GM23338 (cell line): ENCODE data around the gene RAI14. TPM values are rescaled to one million over a fixed set of nuclear protein-coding genes. Genes with fewer than 3 reads are reported as not detected.

ENCODE experiments used
- ATAC-seq: fragments of 200-7000 bp; cut with Tn5 transposase; 3 replicates; pipeline ENCODE4 v1.9.1; 2020
- DNase-seq: peaks from one replicate; pipeline ENCODE4 v3.0.0-alpha.2; 2015; ENCODE audit warnings: low spot score
- H2AFZ ChIP-seq: fragments of 200-600 bp; sonication (generic); 2 replicates; pipeline ENCODE4 v1.8.0; 2016; ENCODE audit warnings: antibody characterized with exemption, mild to moderate bottlenecking, moderate library complexity
- H3F3A ChIP-seq: fragments of 200-600 bp; sonication (generic); replicated peaks from 2 replicates; pipeline ENCODE4 v1.8.0; 2017; ENCODE audit warnings: antibody characterized with exemption, mixed run types, low read depth
- H3K27ac ChIP-seq: fragments of 200-600 bp; sonication (generic); 2 replicates; pipeline ENCODE4 v1.6.1; 2016; ENCODE audit warnings: low read depth
- H3K27me3 ChIP-seq: fragments of 200-600 bp; sonication (generic); 2 replicates; pipeline ENCODE4 v1.8.0; 2016; ENCODE audit warnings: mild to moderate bottlenecking, mixed run types, moderate library complexity; ENCODE audit not compliant: insufficient read depth
- H3K36me3 ChIP-seq: fragments of 200-600 bp; sonication (generic); 2 replicates; pipeline ENCODE4 v1.8.0; 2016; ENCODE audit warnings: mild to moderate bottlenecking; ENCODE audit not compliant: insufficient read depth
- H3K4me1 ChIP-seq: fragments of 200-600 bp; sonication (generic); 2 replicates; pipeline ENCODE4 v1.8.0; 2016; ENCODE audit warnings: mild to moderate bottlenecking, moderate library complexity; ENCODE audit not compliant: insufficient read depth
- H3K4me2 ChIP-seq: fragments of 200-600 bp; sonication (generic); 2 replicates; pipeline ENCODE4 v1.7.1; 2017; ENCODE audit warnings: mixed run types
- H3K4me3 ChIP-seq: fragments of 200-600 bp; sonication (generic); 2 replicates; pipeline ENCODE4 v1.6.1; 2016; ENCODE audit warnings: mixed run types
- H3K79me2 ChIP-seq: fragments of 200-600 bp; sonication (generic); replicated peaks from 2 replicates; pipeline ENCODE4 v1.8.0; 2017; ENCODE audit warnings: mild to moderate bottlenecking; ENCODE audit not compliant: insufficient read depth
- H3K9me2 ChIP-seq: fragments of 200-600 bp; sonication (generic); 2 replicates; pipeline ENCODE4 v1.8.0; 2017; ENCODE audit not compliant: insufficient read depth
- H4K20me1 ChIP-seq: fragments of 200-600 bp; sonication (generic); replicated peaks from 2 replicates; pipeline ENCODE4 v1.8.0; 2017; ENCODE audit warnings: mild to moderate bottlenecking; ENCODE audit not compliant: insufficient read depth
- H3K27ac Mint-ChIP-seq: 2 replicates; pipeline ENCODE4 v1.8.0; 2020; ENCODE audit warnings: inconsistent platforms, mild to moderate bottlenecking, moderate library complexity, mixed read lengths
- H3K27me3 Mint-ChIP-seq: 3 replicates; pipeline ENCODE4 v1.8.0; 2022; ENCODE audit warnings: low read depth, mild to moderate bottlenecking, moderate library complexity, mixed read lengths, inconsistent platforms; ENCODE audit not compliant: insufficient read depth, poor library complexity
- H3K36me3 Mint-ChIP-seq: 3 replicates; pipeline ENCODE4 v1.8.0; 2021; ENCODE audit warnings: low read depth, mild to moderate bottlenecking, inconsistent platforms, moderate library complexity, mixed read lengths
- H3K4me1 Mint-ChIP-seq: 3 replicates; pipeline ENCODE4 v1.8.0; 2020; ENCODE audit warnings: mild to moderate bottlenecking, inconsistent platforms, mixed read lengths
- H3K4me3 Mint-ChIP-seq: 3 replicates; pipeline ENCODE4 v1.8.0; 2021; ENCODE audit warnings: moderate library complexity, mild to moderate bottlenecking, inconsistent platforms, mixed read lengths
- H3K9me3 Mint-ChIP-seq: 3 replicates; pipeline ENCODE4 v1.8.0; 2020; ENCODE audit warnings: moderate library complexity, mild to moderate bottlenecking, inconsistent platforms, mixed read lengths
- CREB1 ChIP-seq: fragments of 250-450 bp; sonication (Bioruptor Pico); IDR thresholded peaks from 2 replicates; pipeline ENCODE4 v1.5.0; 2020; ENCODE audit warnings: low read depth, mild to moderate bottlenecking, moderate library complexity
- ETS1 ChIP-seq: IDR thresholded peaks from 2 replicates; pipeline ENCODE4 v1.6.1; 2016; ENCODE audit warnings: antibody characterized with exemption
- EZH2 ChIP-seq: fragments of 200-600 bp; sonication (generic); IDR thresholded peaks from one replicate; pipeline ENCODE4 v1.8.0; 2017; ENCODE audit warnings: antibody characterized with exemption, mild to moderate bottlenecking, low read depth; ENCODE audit not compliant: unreplicated experiment
- EZH2phosphoT487 ChIP-seq: fragments of 200-600 bp; sonication (generic); IDR thresholded peaks from one replicate; pipeline ENCODE4 v1.8.1; 2018; ENCODE audit warnings: antibody characterized with exemption; ENCODE audit not compliant: unreplicated experiment
- JUNB ChIP-seq: IDR thresholded peaks from one replicate; pipeline ENCODE4 v1.6.1; 2016; ENCODE audit warnings: antibody characterized with exemption; ENCODE audit not compliant: unreplicated experiment
- POLR2AphosphoS5 ChIP-seq: IDR thresholded peaks from 2 replicates; pipeline ENCODE4 v1.6.1; 2016; ENCODE audit warnings: antibody characterized with exemption, low read depth
- REST ChIP-seq: IDR thresholded peaks from one replicate; pipeline ENCODE4 v1.6.1; 2018; ENCODE audit warnings: antibody characterized with exemption; ENCODE audit not compliant: unreplicated experiment
- STAT1 ChIP-seq: IDR thresholded peaks from one replicate; pipeline ENCODE4 v1.6.1; 2016; ENCODE audit warnings: antibody characterized with exemption; ENCODE audit not compliant: unreplicated experiment
- ZNF114 ChIP-seq: fragments of 250-450 bp; sonication (Bioruptor Pico); IDR thresholded peaks from 2 replicates; pipeline ENCODE4 v1.5.0; 2020; ENCODE audit warnings: mild to moderate bottlenecking, moderate library complexity
- ZNF331 ChIP-seq: fragments of 250-450 bp; sonication (Bioruptor Pico); IDR thresholded peaks from 2 replicates; pipeline ENCODE4 v1.5.0; 2020; ENCODE audit warnings: low read depth, mild to moderate bottlenecking, moderate library complexity
- ZNF462 ChIP-seq: fragments of 250-450 bp; sonication (Bioruptor Pico); IDR thresholded peaks from 2 replicates; pipeline ENCODE4 v1.5.0; 2020; ENCODE audit warnings: mild to moderate bottlenecking, moderate library complexity
- polyA plus RNA-seq: library from polyadenylated mRNA; unstranded; fragments of >200 nt; fragmentation: Nextera tagmentation; extraction: Ambion mirVana; gene quantifications from 2 replicates; pipeline ENCODE4 v1.2.1, GENCODE V29; 2016
- total RNA-seq: library from RNA; depleted of rRNA; stranded (reverse); fragments of >200 nt; shearing (Covaris generic); gene quantifications from 2 replicates; pipeline ENCODE4 v1.2.3, GENCODE V29; 2014

Gene RAI14
- total and polyA plus RNA-seq, 2 experiments from 2014 or later, result 58.8 to 95.8 TPM

- H3K27me3 Mint-ChIP-seq, result peaks cover 2% of the 10 kb centered on the region
- Histone ChIP-seq H3K4me1 (peaks cover 58% of the 10 kb centered on the region), H4K20me1 (peaks cover 9% of the 10 kb centered on the region; the same call in 1 of the 2 replicates), H3K36me3 (peaks cover 8% of the 10 kb centered on the region; the same call in 1 of the 2 replicates), H3K79me2 (peaks cover 92% of the 10 kb centered on the region), H3K27ac (peak overlapping the region; percentile 24), H3K4me2 (no peak overlapping the region), H3K27me3 (no peaks in the 10 kb centered on the region), H2AFZ (no peak overlapping the region), H3K9me2 (no peaks in the 10 kb centered on the region), H3F3A (no peaks in the 10 kb centered on the region), H3K4me3 (no peak overlapping the region)
- H3K4me1 Mint-ChIP-seq, result peaks cover 55% of the 10 kb centered on the region
- peaks cover 29% of the 10 kb centered on the region for H3K36me3 Mint-ChIP-seq
- TF ChIP-seq EZH2phosphoT487, result no peak
- no peak overlapping the region for H3K4me3 Mint-ChIP-seq
- ATAC-seq, result no peak
- DNase-seq, result no peak
- 0 out of 2 replicates have a peak overlapping the region, but pooled peaks have one; percentile 5 for H3K27ac Mint-ChIP-seq
- H3K9me3 Mint-ChIP-seq, result no peaks in the 10 kb centered on the region
Observed at GRCh38 chr5:34707451-34708107, 51.5 kb downstream of the RAI14 start.

- H3K27ac ChIP-seq, result no peak overlapping the region
- H3K4me3 Mint-ChIP-seq, result no peak overlapping the region
- H3K36me3 ChIP-seq, result peaks cover 9% of the 10 kb centered on the region; the same call in 1 of the 2 replicates
- no peaks in the 10 kb centered on the region for H3K27me3 Mint-ChIP-seq
- H3K79me2 ChIP-seq, result peaks cover 97% of the 10 kb centered on the region
- H3K4me1 ChIP-seq, result peaks cover 47% of the 10 kb centered on the region
- H3K36me3 Mint-ChIP-seq, result peaks cover 34% of the 10 kb centered on the region
- DNase-seq (no peak), ATAC-seq (no peak)
- no peaks in the 10 kb centered on the region for H3K27me3 ChIP-seq
- H3K9me3 Mint-ChIP-seq, result no peaks in the 10 kb centered on the region
- H3K4me1 Mint-ChIP-seq, result peaks cover 45% of the 10 kb centered on the region
- H3K9me2 ChIP-seq, result no peaks in the 10 kb centered on the region
- H4K20me1 ChIP-seq, result peaks cover 14% of the 10 kb centered on the region; the same call in 1 of the 2 replicates
- H3K4me2 ChIP-seq, result no peak overlapping the region
- H2AFZ ChIP-seq, result no peak overlapping the region
- no peak overlapping the region for H3K4me3 ChIP-seq
- H3F3A ChIP-seq, result no peaks in the 10 kb centered on the region
- H3K27ac Mint-ChIP-seq, result no peak overlapping the region
- no peak for TF ChIP-seq CREB1 (CRISPR knock-in tag)
- TF ChIP-seq REST, result no peak
- TF ChIP-seq JUNB, result no peak
- no peak for TF ChIP-seq ZNF331
- no peak for TF ChIP-seq EZH2
- TF ChIP-seq ZNF462 (CRISPR knock-in tag), result no peak
- no peak for TF ChIP-seq STAT1
- no peak for TF ChIP-seq EZH2phosphoT487
- no peak for TF ChIP-seq ZNF114 (CRISPR knock-in tag)
- no peak for TF ChIP-seq POLR2AphosphoS5
- TF ChIP-seq ETS1, result no peak
Observed at GRCh38 chr5:34708777-34709176, 52.6 kb downstream of the RAI14 start.
